Measurements from ENCODE around the gene LTBP3.
A peak's percentile ranks its signal among the peaks of the same experiment; 100 is the strongest.

Gene LTBP3

DNA sequence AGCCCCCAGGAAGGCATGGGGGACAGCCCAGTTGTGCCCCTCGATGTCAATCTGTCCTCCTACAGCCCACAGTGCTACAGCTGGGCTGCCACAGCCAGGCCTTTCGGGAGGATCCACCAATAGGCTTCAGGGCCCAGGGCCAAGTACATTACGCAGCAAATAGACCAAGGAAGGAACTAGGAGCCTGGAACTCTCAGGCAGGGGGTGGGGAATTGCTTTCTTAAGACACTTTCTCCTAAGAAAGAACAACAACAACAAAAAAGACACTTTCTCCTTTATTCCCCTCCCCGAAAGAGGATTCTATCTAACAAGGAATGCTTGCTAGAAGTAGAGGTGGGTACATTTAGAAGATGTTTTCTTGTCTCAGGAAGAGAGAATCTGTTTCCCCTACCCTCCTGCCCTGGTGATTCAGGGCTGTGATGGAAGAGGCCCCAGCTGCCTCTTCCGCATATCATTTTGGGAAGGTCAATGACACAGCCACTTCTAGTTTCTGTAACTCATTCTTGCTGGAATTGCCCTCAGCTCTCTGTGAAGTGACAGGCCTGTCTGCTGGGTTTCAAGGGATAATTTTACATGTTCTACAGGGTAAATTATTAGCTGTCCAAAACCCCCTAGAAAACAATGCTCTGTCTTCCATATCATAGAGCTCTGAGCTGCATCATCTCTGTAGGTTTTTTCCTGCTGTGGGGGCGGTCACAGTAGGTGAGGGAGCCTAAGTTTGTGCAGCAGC lies 65.4 kb downstream of the LTBP3 start:
- DNase-seq: no peak

DNA sequence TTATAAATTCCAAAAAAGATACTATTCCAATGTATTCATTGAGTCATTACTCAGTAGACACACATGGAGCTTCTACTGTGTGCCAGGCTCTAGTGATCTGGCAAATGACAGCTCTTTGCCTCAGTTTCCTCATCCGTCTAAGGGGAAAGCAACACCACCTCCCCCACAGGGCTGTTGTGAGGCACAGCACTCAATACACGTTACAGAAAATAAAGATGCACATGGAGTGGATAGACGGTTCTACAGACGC lies 65.8 kb downstream of the LTBP3 start:
- DNase-seq: no peak

DNA sequence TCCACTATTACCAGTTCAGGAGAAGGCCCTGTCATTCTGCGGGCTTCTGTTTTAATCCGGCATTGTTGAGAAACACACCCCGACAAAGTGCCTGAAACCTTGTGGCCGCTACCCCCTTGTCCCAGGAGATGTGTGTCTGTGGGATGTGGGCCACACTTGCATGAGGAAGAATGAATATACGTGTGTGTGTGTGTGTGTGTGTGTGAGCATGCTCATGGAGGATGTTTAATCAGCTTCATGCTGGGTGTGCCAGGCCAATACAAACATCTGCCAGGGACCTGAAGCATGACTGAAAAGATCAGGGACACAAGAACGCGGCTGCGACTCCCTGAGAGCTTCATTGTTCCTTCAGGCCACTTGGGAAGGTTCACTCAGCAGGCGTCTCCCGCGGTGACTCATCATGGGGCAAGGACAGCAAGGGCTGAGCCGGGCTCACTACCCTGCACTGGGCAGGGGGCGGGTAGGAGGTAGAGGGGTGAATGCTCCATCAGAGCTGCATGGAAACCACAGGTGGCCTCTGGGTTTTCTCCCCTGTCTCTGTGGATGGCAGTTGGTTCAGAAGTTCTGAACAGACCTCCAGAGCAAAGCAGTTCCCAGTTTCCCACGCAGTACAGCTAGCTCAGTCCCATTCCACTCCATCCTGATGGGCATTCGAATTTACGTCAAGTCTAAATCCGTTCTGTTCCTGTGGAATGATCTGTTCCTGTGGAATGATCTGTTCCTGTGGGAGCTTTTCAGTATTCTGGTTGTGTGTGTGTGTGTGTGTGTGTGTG lies 66.4 kb downstream of the LTBP3 start:
- DNase-seq: peak; percentile 34

DNA sequence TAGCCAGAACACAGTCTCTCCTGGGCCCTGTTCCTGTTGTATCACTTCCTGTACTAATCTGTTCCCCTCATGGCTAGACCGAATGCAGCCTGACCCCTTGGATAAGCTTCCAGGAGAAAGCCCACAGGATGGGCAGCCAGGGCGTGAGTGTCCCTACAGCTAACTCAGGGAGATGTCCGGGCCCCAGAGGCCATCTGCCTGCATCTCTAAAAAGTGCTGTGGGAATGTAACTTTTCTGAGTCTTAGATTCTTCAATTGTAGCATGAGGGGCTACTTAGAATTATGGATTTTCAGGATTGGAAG lies 67.0 kb downstream of the LTBP3 start:
- no peak for DNase-seq

DNA sequence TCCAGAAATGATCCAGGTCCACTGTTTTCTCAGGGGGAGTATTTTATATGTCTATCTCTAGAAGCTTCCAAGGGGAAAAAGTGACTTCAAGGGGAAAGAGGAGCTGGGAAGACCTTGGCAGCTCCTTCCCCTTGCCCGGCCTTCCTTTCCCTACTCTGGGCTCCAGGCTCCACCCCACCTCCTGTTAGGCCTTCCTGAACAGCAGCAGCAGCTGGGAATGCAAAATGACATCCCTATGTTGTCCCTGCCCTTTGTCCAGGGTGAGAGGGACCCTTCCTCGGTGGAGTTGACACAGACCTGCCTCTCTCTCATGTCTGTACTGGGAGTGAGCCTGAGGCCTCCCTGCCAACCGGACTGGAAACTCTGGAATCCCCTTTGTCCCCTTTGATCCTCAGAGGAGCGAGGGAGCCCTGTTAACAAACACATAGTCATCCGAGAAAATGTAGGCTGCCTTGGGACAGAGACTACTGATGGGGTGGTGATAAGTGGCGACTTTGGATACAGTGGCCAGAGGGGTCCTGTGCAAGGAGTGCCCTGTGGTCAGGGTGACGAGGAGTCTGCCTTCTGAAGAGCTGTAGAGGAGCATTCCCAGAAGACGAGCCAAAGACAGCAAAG lies 68.3 kb downstream of the LTBP3 start:
- no peak for DNase-seq

DNA sequence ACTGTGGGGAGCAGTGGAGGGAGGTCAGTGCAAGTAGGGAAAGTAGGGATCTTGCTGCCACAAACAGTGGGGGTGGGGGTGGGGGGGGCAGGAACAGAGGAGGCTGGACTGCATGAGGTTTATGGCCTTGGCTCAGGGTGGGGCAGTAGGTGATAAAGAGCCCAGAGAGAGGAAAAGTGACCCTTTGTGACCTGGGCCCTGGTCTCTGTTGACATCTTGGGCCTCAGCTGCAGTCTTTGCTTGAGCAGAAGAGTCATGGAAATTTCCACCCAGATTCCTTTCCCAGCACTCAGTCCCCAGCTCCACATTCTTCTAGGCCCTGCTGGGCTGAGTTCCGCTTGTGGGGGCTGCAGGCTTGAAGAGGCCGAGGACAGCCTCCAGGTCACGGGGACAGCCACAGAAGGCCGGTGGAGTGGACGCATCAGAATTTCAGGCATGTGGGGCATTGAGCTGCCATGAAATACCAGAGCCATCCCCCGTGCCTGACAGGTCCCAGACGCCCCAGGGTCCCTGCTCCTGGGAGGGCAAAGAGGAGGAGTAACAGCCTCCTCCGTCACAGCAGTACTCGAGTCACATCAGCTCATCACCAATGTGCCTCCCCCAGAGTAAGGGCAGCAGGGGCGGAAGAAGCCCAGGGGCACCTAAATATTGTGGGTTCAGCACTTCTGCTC lies 69.0 kb downstream of the LTBP3 start:
- DNase-seq: no peak

All from NCI-H524 treated with DMSO at 0.1 percent for 48 hours (cell line).